ENCODE data around the gene SFI1.
"Not testable (repeated sequence)": the region's sequence is repeated elsewhere in the genome, so short reads cannot be mapped to it uniquely, and the experiment has no call there.

SFI1 gene

GRCh38 chr22:31491218-31491962, 4.9 kb upstream of the SFI1 start:
- no peak for DNase-seq

- DNase-seq = no peak
Measured at GRCh38 chr22:31492151-31492550, 4.2 kb upstream of the SFI1 start.

DNA sequence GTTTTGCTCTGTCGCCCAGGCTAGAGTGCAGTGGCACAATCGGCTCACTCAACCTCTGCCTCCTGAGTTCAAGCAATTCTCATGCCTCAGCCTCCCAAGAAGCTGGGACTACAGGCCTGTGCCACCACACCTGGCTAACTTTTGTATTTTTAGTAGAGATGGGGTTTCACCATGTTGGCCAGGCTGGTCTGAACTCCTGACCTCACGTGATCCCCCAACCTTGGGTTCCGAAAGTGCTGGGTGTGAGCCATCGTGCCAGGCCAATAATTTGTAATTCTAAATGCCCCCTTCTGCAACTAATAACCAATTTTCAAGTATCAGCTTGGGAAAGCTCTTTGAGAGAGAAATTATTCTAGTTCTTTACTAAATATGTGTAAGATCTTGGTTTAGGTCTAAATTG, 3.0 kb upstream of the SFI1 start:
- DNase-seq = not testable (repeated sequence)

- DNase-seq = no peak
Measured at GRCh38 chr22:31495343-31495742, 993 bp upstream of the SFI1 start.

- peak; percentile 34 for DNase-seq
Measured at GRCh38 chr22:31496735-31497146, 405 bp downstream of the SFI1 start.

- peak; percentile 63 for DNase-seq
Measured at GRCh38 chr22:31497148-31497938, 1.0 kb downstream of the SFI1 start.

DNA sequence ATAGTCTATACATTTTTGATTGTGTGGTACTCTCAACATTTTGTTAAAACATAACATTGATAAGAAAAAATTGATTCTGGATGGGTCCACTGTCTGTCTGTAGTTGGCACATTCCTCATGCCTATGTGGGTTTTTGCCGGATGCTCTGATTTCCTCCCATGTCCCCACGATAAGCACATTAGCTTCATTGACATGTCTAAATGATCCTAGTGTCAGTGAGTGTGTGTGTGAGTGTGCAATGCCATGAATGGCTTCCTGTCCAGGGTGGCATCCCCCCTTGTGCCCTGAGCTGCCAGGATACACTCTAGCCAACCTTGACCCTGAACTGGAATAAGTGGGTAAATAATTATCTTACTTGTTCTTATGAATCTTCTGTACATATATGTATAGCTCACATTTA, 5.4 kb downstream of the SFI1 start:
- DNase-seq = no peak

- DNase-seq = no peak
Measured at GRCh38 chr22:31503211-31503964, 7.1 kb downstream of the SFI1 start.

DNA sequence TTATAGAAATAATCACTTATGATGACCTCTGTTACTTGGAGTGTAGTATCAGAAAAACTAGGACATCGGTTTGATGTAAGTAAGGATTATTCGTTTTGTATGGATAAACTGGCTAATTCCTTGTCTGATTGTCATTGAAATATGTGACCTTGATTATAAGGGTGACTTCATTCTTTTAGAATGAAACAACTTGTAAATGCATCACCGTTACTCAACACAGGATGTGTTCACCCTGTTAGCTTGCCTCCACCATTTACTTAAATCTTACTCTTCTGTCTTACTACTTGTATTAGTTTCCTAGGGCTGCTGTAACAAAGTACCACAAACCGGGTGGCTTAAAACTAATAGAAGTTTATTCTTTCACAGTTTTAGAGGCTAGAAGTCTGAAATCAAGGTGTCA, 7.9 kb downstream of the SFI1 start:
- no peak for DNase-seq

- not testable (repeated sequence) for DNase-seq
Measured at GRCh38 chr22:31507517-31507916, 11.2 kb downstream of the SFI1 start.

- no peak for DNase-seq
Measured at GRCh38 chr22:31508536-31508935, 12.2 kb downstream of the SFI1 start.

- no peak for DNase-seq
Measured at GRCh38 chr22:31509061-31509762, 12.9 kb downstream of the SFI1 start.

GRCh38 chr22:31520051-31520450, 23.7 kb downstream of the SFI1 start:
- no peak for DNase-seq

- peak; percentile 9 for DNase-seq
Measured at GRCh38 chr22:31524132-31524531, 27.8 kb downstream of the SFI1 start.

DNA sequence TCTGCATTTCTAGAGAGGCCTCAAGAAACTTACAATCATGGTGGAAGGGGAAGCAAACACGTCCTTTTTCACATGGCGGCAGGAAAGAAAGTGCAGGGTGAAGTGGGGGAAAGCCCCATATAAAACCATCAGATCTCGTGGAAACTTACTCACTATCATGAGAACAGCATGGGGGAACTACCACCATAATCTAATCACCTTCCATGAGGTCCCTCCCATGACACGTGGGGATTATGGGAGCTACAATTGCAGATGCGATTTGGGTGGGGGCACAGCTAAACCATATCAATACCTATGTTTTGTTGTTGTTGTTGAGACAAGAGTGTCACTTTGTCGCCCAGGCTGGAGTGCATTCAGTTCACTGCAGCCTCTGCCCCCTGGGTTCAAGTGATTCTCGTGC, 29.9 kb downstream of the SFI1 start:
- no peak for DNase-seq

- no peak for DNase-seq
Measured at GRCh38 chr22:31530823-31531195, 34.5 kb downstream of the SFI1 start.

DNA sequence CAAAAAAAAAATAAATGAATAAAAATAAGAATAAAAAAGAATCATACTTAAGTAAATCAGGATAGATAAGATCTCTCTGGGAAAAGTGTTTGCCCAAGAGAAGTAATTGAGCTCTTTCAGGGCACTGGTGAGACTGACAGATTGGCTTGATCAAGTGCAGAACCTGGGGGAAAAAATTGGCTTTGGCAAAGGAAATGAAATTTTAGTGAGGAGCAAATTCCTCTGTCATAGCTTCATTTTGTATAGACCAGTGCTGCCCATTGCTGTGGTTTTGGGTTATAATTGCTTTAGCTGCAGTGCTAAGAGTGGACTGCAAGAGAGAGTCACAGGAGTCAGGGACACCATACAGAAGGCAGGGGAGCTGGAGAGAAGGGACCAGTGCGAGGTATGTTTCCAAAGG, 35.7 kb downstream of the SFI1 start:
- no peak for DNase-seq

- no peak for DNase-seq
Measured at GRCh38 chr22:31533374-31533773, 37.0 kb downstream of the SFI1 start.

- DNase-seq = peak; percentile 12
Measured at GRCh38 chr22:31537019-31537535, 40.7 kb downstream of the SFI1 start.

DNA sequence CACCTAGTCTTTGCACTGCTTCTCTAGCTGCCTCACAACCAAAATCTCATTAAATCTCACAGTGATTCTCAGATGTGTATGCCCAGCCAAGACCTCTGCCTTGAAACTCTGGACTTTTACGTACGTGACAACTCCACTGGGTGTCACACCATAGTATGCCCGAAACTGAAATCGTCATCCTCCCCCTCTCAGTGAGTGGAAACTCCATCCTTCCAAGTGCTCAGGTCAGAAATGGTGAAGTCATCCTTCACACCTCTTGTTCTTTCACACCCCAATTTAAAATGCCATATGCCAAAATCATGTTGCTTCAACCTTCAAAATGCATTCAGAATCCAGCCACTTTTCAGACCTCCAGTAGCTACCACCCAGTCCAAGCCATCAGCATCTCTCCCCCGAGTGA, 42.5 kb downstream of the SFI1 start:
- DNase-seq = no peak

DNA sequence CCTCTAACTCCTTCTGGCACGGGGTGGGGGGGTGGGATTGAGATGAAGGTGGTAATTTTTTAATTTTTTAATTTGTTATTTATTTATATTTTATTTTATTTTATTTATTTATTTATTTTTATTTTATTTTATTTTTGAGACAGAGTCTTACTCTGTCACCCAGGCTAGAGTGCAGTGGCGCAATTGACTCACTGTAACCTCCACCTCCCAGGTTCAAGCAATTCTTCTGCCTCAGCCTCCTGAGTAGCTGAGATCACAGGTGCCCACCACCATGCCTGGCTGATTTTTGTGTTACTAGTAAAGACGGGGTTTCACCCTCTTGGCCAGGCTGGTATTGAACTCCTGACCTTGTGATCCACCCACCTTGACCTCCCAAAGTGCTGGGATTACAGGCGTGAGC, 43.8 kb downstream of the SFI1 start:
- not testable (repeated sequence) for DNase-seq

DNA sequence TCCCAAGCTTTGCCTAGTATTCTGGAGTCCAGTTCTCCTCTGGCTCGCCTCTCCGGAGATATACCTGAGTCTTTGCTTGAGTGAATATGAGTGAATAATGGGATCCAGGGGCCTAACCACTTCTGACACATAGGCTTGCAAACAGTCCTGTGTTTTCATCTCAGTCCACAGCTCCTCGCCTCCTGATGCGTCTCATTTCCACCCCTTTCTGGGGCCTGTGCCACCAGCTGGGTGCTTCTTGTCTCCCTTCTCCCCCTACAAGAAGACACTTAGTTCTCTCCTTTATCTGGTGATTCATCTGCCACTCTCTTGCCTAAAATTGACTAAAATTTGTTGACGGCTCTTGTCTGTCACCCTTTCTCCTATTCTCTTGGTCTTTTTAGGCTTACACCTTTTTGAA, 44.6 kb downstream of the SFI1 start:
- DNase-seq = no peak
